H1 (cell line): ENCODE data around the gene KIF5C. TPM values are rescaled to one million over a fixed set of nuclear protein-coding genes. Genes with fewer than 3 reads are reported as not detected.

Experiments
- CTCF ChIA-PET: fragments of 300-600 bp; sonication (Branson Sonifier 250); formaldehyde crosslinking; loops from one replicate; lab custom pipeline; 2021; ENCODE audit not compliant: partially characterized antibody; lab: Charles Lee
- POLR2A ChIA-PET: fragments of 300-600 bp; sonication (Branson Sonifier 250); formaldehyde crosslinking; loops from one replicate; lab custom pipeline; 2021; ENCODE audit warnings: inconsistent platforms; ENCODE audit not compliant: partially characterized antibody; lab: Charles Lee
- DNase-seq, 2 experiments: peaks; one replicate each; pipeline versions ENCODE4 v3.0.0 to v3.0.0-alpha.2; 2010 to 2022; ENCODE audit warnings: low spot score in 2 of 2, low read depth in 1 of 2, mixed read lengths in 1 of 2
- FAIRE-seq: peaks from 2 replicates; lab custom pipeline; 2011; peaks lifted over from hg19 to GRCh38; lab: Jason Lieb, UNC
- H2AFZ ChIP-seq: 2 replicates; pipeline ENCODE4 v1.8.1; 2012; ENCODE audit warnings: low read length, inconsistent platforms
- H2AK5ac ChIP-seq: 2 replicates; pipeline ENCODE4 v1.6.1; 2013; ENCODE audit warnings: low read depth, low read length
- H2BK120ac ChIP-seq: replicated peaks from 2 replicates; pipeline ENCODE3; 2013; ENCODE audit warnings: low read depth, low read length, inconsistent platforms
- H2BK12ac ChIP-seq: 2 replicates; pipeline ENCODE4 v1.6.1; 2013; ENCODE audit warnings: low read depth, low read length
- H2BK15ac ChIP-seq: 2 replicates; pipeline ENCODE4 v1.6.1; 2013; ENCODE audit warnings: low read length
- H2BK20ac ChIP-seq: 2 replicates; pipeline ENCODE4 v1.6.1; 2013; ENCODE audit warnings: low read length
- H2BK5ac ChIP-seq: 2 replicates; pipeline ENCODE4 v1.6.1; 2013; ENCODE audit warnings: low read depth, low read length
- H3K14ac ChIP-seq: 2 replicates; pipeline ENCODE4 v1.6.1; 2013; ENCODE audit warnings: inconsistent platforms; ENCODE audit not compliant: insufficient read length
- H3K18ac ChIP-seq: 2 replicates; pipeline ENCODE4 v1.6.1; 2013; ENCODE audit warnings: low read length; ENCODE audit errors: extremely low read depth
- H3K23ac ChIP-seq: 2 replicates; pipeline ENCODE4 v1.6.1; 2013; ENCODE audit warnings: inconsistent platforms; ENCODE audit not compliant: insufficient read length
- H3K23me2 ChIP-seq: 2 replicates; pipeline ENCODE4 v1.6.1; 2013; ENCODE audit warnings: low read depth, low read length
- H3K27ac ChIP-seq: 2 replicates; pipeline ENCODE4 v1.6.1; 2011; ENCODE audit warnings: low read depth, low read length, inconsistent platforms
- H3K27me3 ChIP-seq, 4 experiments: replicated peaks in 1 of 4; 1 replicate in 1 of 4; 2 replicates in 3 of 4; pipeline versions ENCODE4 v1.6.1 to v1.8.1; 2011 to 2013; ENCODE audit warnings: low read length in 3 of 4, mild to moderate bottlenecking in 3 of 4, inconsistent platforms in 2 of 4, mixed read lengths in 2 of 4, moderate library complexity in 1 of 4; ENCODE audit not compliant: control insufficient read depth in 3 of 4, insufficient read depth in 3 of 4; ENCODE audit errors: extremely low read depth in 1 of 4
- H3K36me3 ChIP-seq, 4 experiments: 2 replicates each; pipeline versions ENCODE4 v1.6.1 to v1.8.1; 2011 to 2013; ENCODE audit warnings: mild to moderate bottlenecking in 4 of 4, low read length in 3 of 4, moderate library complexity in 2 of 4, control low read depth in 1 of 4, inconsistent platforms in 1 of 4; ENCODE audit not compliant: insufficient read depth in 4 of 4, control insufficient read depth in 2 of 4
- H3K4ac ChIP-seq: replicated peaks from 2 replicates; pipeline ENCODE3; 2013; ENCODE audit warnings: low read length, low read depth, mixed read lengths, inconsistent platforms; ENCODE audit not compliant: insufficient read length
- H3K4me1 ChIP-seq, 4 experiments: replicated peaks in 1 of 4; 1 replicate in 1 of 4; 2 replicates in 3 of 4; pipeline versions ENCODE4 v1.6.1 to v1.8.1; 2011 to 2013; ENCODE audit warnings: low read length in 3 of 4, inconsistent platforms in 2 of 4, mixed read lengths in 1 of 4; ENCODE audit not compliant: insufficient read depth in 4 of 4, control insufficient read depth in 3 of 4
- H3K4me2 ChIP-seq, 2 experiments: 2 replicates each; pipeline versions ENCODE4 v1.6.1 to v1.8.1; 2011 to 2013; ENCODE audit warnings: low read depth in 2 of 2, low read length in 2 of 2, control low read depth in 1 of 2, inconsistent platforms in 1 of 2, mild to moderate bottlenecking in 1 of 2; ENCODE audit not compliant: insufficient read depth in 1 of 2
- H3K4me3 ChIP-seq, 4 experiments: fragments of 200-600, 300-600 bp in 1 of 4; sonication (generic), shearing (Covaris generic), sonication (Bioruptor Twin) in 1 of 4; 2 replicates each; pipeline versions ENCODE4 v1.5.1 to v1.8.1; 2011 to 2016; ENCODE audit warnings: low read length in 4 of 4, low read depth in 3 of 4, control low read depth in 2 of 4, inconsistent platforms in 2 of 4, mild to moderate bottlenecking in 2 of 4, mixed read lengths in 1 of 4, moderate library complexity in 1 of 4; ENCODE audit not compliant: insufficient read depth in 2 of 4; ENCODE audit errors: extremely low read depth in 1 of 4
- H3K56ac ChIP-seq: replicated peaks from 2 replicates; pipeline ENCODE3; 2013; ENCODE audit warnings: low read depth, mild to moderate bottlenecking, mixed read lengths, low read length, inconsistent platforms; ENCODE audit not compliant: insufficient read length
- H3K79me1 ChIP-seq: 2 replicates; pipeline ENCODE4 v1.6.1; 2013; ENCODE audit warnings: low read depth, low read length, control low read depth
- H3K79me2 ChIP-seq, 2 experiments: 2 replicates each; pipeline versions ENCODE4 v1.6.1 to v1.8.1; 2012 to 2013; ENCODE audit warnings: low read length in 2 of 2, mild to moderate bottlenecking in 2 of 2, inconsistent platforms in 1 of 2; ENCODE audit not compliant: insufficient read depth in 2 of 2, control insufficient read depth in 1 of 2
- H3K9ac ChIP-seq, 4 experiments: replicated peaks in 1 of 4; 1 replicate in 1 of 4; 2 replicates in 3 of 4; pipeline versions ENCODE4 v1.6.1 to v1.8.1; 2011 to 2013; ENCODE audit warnings: low read depth in 3 of 4, low read length in 3 of 4, control low read depth in 2 of 4, mild to moderate bottlenecking in 2 of 4, moderate library complexity in 2 of 4, inconsistent platforms in 1 of 4; ENCODE audit errors: extremely low read depth in 1 of 4
- H3K9me3 ChIP-seq, 2 experiments: 2 replicates each; pipeline versions ENCODE4 v1.6.1 to v1.8.1; 2012 to 2013; ENCODE audit warnings: mild to moderate bottlenecking in 2 of 2, moderate library complexity in 2 of 2, control low read depth in 1 of 2, inconsistent platforms in 1 of 2, low read depth in 1 of 2, low read length in 1 of 2, mixed read lengths in 1 of 2; ENCODE audit not compliant: insufficient read depth in 2 of 2
- H4K20me1 ChIP-seq, 2 experiments: replicated peaks in 1 of 2; 2 replicates each; pipeline versions ENCODE3 to v1.8.1; 2011 to 2013; ENCODE audit warnings: inconsistent platforms in 2 of 2, low read length in 2 of 2, mild to moderate bottlenecking in 1 of 2; ENCODE audit not compliant: insufficient read depth in 2 of 2, control insufficient read depth in 1 of 2
- H4K5ac ChIP-seq: 2 replicates; pipeline ENCODE4 v1.6.1; 2013; ENCODE audit warnings: low read length, low read depth, mixed read lengths, inconsistent platforms; ENCODE audit not compliant: insufficient read length
- H4K8ac ChIP-seq: 2 replicates; pipeline ENCODE4 v1.8.0; 2013; ENCODE audit warnings: mild to moderate bottlenecking, moderate library complexity, low read length, inconsistent platforms; ENCODE audit not compliant: insufficient read depth; ENCODE audit errors: extremely low read depth
- H4K91ac ChIP-seq: replicated peaks from 2 replicates; pipeline ENCODE3; 2013; ENCODE audit warnings: low read length, mixed read lengths, inconsistent platforms; ENCODE audit not compliant: insufficient read length
- ASH2L ChIP-seq: fragments of 200-600, 300-600 bp; sonication (generic); IDR thresholded peaks from one replicate; pipeline ENCODE4 v1.7.1; 2017; ENCODE audit warnings: low read length
- CBX8 ChIP-seq: fragments of 300-800, 300-1000 bp; sonication (generic); IDR thresholded peaks from 2 replicates; pipeline ENCODE4 v1.7.1; 2016; ENCODE audit warnings: low read depth, low read length, borderline replicate concordance
- CREB1 ChIP-seq: IDR thresholded peaks from 2 replicates; pipeline ENCODE4 v1.6.1; 2012; ENCODE audit warnings: inconsistent platforms
- EP300 ChIP-seq, 2 experiments: IDR thresholded peaks; 1 replicate in 1 of 2; 2 replicates in 1 of 2; pipeline ENCODE4 v1.6.1; 2011 to 2012; ENCODE audit warnings: low read depth in 2 of 2, low read length in 2 of 2, mild to moderate bottlenecking in 2 of 2, borderline replicate concordance in 1 of 2, inconsistent platforms in 1 of 2, moderate library complexity in 1 of 2
- GABPA ChIP-seq: IDR thresholded peaks from 2 replicates; pipeline ENCODE4 v1.6.1; 2011; ENCODE audit warnings: mild to moderate bottlenecking, low read length, moderate library complexity, borderline replicate concordance; ENCODE audit not compliant: insufficient read depth
- MAFK ChIP-seq: IDR thresholded peaks from 2 replicates; pipeline ENCODE4 v1.6.1; 2012; ENCODE audit warnings: low read depth, mild to moderate bottlenecking, improper control_type of control experiment, low read length
- PHF8 ChIP-seq: fragments of 200-600 bp; sonication (generic); conservative IDR thresholded peaks from 2 replicates; pipeline ENCODE4 v1.7.1; 2012; ENCODE audit warnings: low read depth, mild to moderate bottlenecking, inconsistent platforms, low read length, moderate library complexity
- POLR2A ChIP-seq, 2 experiments: IDR thresholded peaks; 1 replicate in 1 of 2; 2 replicates in 1 of 2; pipeline ENCODE4 v1.6.1; 2011; ENCODE audit warnings: low read depth in 2 of 2, low read length in 2 of 2, mild to moderate bottlenecking in 2 of 2; ENCODE audit errors: control extremely low read depth in 1 of 2
- RXRA ChIP-seq: IDR thresholded peaks from 2 replicates; pipeline ENCODE4 v1.6.1; 2011; ENCODE audit warnings: low read depth, mild to moderate bottlenecking, low read length, moderate library complexity; ENCODE audit not compliant: insufficient read depth
- SAP30 ChIP-seq: fragments of 300-600 bp; sonication (generic); IDR thresholded peaks from 2 replicates; pipeline ENCODE4 v1.7.1; 2012; ENCODE audit warnings: low read length, moderate library complexity, mild to moderate bottlenecking, inconsistent platforms; ENCODE audit not compliant: insufficient read depth, insufficient replicate concordance
- SIX5 ChIP-seq: IDR thresholded peaks from 2 replicates; pipeline ENCODE4 v1.6.1; 2011; ENCODE audit warnings: mild to moderate bottlenecking, low read depth, low read length
- SP4 ChIP-seq: IDR thresholded peaks from 2 replicates; pipeline ENCODE4 v1.6.1; 2012; ENCODE audit warnings: low read length, inconsistent platforms
- TAF7 ChIP-seq: optimal IDR thresholded peaks from 2 replicates; pipeline ENCODE3; 2011; ENCODE audit warnings: low read depth, mild to moderate bottlenecking, inconsistent platforms, low read length, moderate library complexity, borderline replicate concordance
- TBP ChIP-seq: IDR thresholded peaks from 2 replicates; pipeline ENCODE4 v1.6.1; 2011; ENCODE audit warnings: low read depth, low read length, improper control_type of control experiment
- whole genome bisulfite sequencing, 2 experiments: shearing (Covaris generic) in 1 of 2; methylation state at CpG; one replicate each; pipeline versions ENCODE4 v1.1.6 to v1.1.7; 2013 to 2015; ENCODE audit warnings: low lambda C conversion rate in 2 of 2, mixed read lengths in 2 of 2, inconsistent platforms in 1 of 2, low coverage in 1 of 2, missing lambda C conversion rate in 1 of 2; ENCODE audit not compliant: insufficient replicate concordance in 2 of 2, insufficient coverage in 1 of 2, insufficient read length in 1 of 2; ENCODE audit errors: extremely low coverage in 1 of 2, missing lambda C conversion rate in 1 of 2; 5-methylcytosine and 5-hydroxymethylcytosine counted together
- polyA plus RNA-seq, 7 experiments: library from polyadenylated mRNA; depleted of rRNA in 3 of 7; stranded (reverse) in 5 of 7; unstranded in 2 of 7; fragments of >200 nt in 5 of 7; fragments of 200-250 nt in 2 of 7; gene quantifications; 1 replicate in 5 of 7; 2 replicates in 1 of 7; 4 replicates in 1 of 7; pipeline versions ENCODE4 v1.2.1 to v1.2.3, GENCODE V29; 2011 to 2013; ENCODE audit warnings: missing spikeins in 2 of 7, mixed read lengths in 2 of 7
- total RNA-seq: library from RNA; stranded (reverse); fragmentation: NEBNext Ultra II Directional; extraction: Animal tissue kit (Norgen Biotek cat#: 25700); gene quantifications from 2 replicates; pipeline ENCODE4 v1.2.1, GENCODE V29; 2021

The KIF5C gene
- total and polyA plus RNA-seq, 2 of the 8 experiments (the other 6 are each of a cell fraction or from before 2014, with no cell fraction given) = 16.3 to 66.4 TPM

- no peaks in the 10 kb centered on the region for H3K27me3 ChIP-seq
- H3K9ac ChIP-seq = no peak overlapping the region
- peaks cover 2 to 16% (median 2%) of the 10 kb centered on the region in 4 experiments; a peak in 5 of 8 replicates for H3K36me3 ChIP-seq
- no peak overlapping the region for H2BK20ac ChIP-seq
- H2AFZ ChIP-seq = no peak overlapping the region
- no peak overlapping the region for H2BK5ac ChIP-seq
- H3K4ac ChIP-seq = no peak overlapping the region
- H4K91ac ChIP-seq = no peak overlapping the region
- no peak overlapping the region for H2AK5ac ChIP-seq
- H3K79me2 ChIP-seq = no peaks in the 10 kb centered on the region
- H4K8ac ChIP-seq = no peak overlapping the region
- no peak overlapping the region for H2BK120ac ChIP-seq
- no peak overlapping the region for H2BK12ac ChIP-seq
- FAIRE-seq = no peak
- DNase-seq = no peak
- 88% methylated on average over 3 of the region's 3 CpGs; no CpG with 5 or more reads in 1 of the 2 experiments for WGBS, 2 experiments
- H3K9me3 ChIP-seq = no peaks in the 10 kb centered on the region
- H3K14ac ChIP-seq = no peak overlapping the region
- H3K4me3 ChIP-seq = no peak overlapping the region
- no peaks in the 10 kb centered on the region for H4K20me1 ChIP-seq
- CTCF ChIA-PET = interaction anchor here (0.6 to 14.6 kb wide), 16 partner anchors 12 to 542 kb away, joined by 3 to 277 read pairs (median 4); partner anchors contain the start of gene LYPD6B
- TF ChIP-seq TBP (no peak), SIX5 (no peak), ASH2L (no peak), EP300 (IDR thresholded peaks at IDR 0.05; ENCODE audit: borderline replicate concordance in 1 of 2, low read depth in 2 of 2, low read length in 2 of 2) (no peak), GABPA (no peak), TAF7 (no peak), POLR2A (IDR thresholded peaks at IDR 0.05; ENCODE audit: control extremely low read depth in 1 of 2, low read depth in 2 of 2, low read length in 2 of 2) (no peak), PHF8 (no peak), CBX8 (no peak), RXRA (no peak), SAP30 (no peak), SP4 (no peak), CREB1 (no peak), MAFK (no peak)
- H3K56ac ChIP-seq = no peak overlapping the region
- no peaks in the 10 kb centered on the region for H3K23me2 ChIP-seq
- no peak overlapping the region for H3K23ac ChIP-seq
- H3K4me1 ChIP-seq = peaks cover 0 to 2% (median 1%) of the 10 kb centered on the region in 4 experiments; a peak in 1 of 7 replicates
- H3K4me2 ChIP-seq = no peak overlapping the region
- no peak overlapping the region for H2BK15ac ChIP-seq
- no peak overlapping the region for H3K27ac ChIP-seq
- no peak overlapping the region for H4K5ac ChIP-seq
- POLR2A ChIA-PET = no interaction called here
- H3K79me1 ChIP-seq = no peaks in the 10 kb centered on the region; the same call in 1 of the 2 replicates
- no peak overlapping the region for H3K18ac ChIP-seq
Measured at GRCh38 chr2:149018981-149019380, 144.0 kb downstream of the KIF5C start.
